ENCODE measurements around the gene APOA1.
A peak's percentile ranks its signal among the peaks of the same experiment; 100 is the strongest.

Gene APOA1

DNA sequence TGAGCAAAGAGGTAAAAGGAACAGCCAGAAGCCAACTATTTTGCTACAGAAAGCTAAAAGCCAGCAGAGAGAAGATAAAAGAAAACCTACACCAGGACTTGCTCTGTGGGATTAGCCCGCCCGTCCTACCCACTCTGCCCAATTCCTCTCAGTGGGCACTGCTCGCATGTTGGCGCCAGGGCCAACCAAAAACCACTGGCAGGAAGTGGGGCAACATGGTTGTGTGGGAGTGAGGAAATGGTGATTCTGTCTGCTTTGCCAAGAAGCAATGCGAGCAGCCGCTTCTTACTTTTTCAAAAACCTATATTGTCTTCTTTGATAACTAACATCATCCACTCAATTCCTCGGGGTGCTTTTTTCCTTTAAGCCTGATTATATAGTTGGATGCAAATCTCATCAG is 14.2 kb upstream of the APOA1 start:
- peak; percentile 51 for FAIRE-seq
- TF ChIP-seq TAF1 (IDR thresholded peaks at IDR 0.05; ENCODE audit: low read depth, low read length) (no peak), POLR2AphosphoS5 (IDR thresholded peaks at IDR 0.05; ENCODE audit: low read depth, low read length) (no peak), POU2F2 (IDR thresholded peaks at IDR 0.05; ENCODE audit: low read depth, low read length) (no peak), POLR2A (IDR thresholded peaks at IDR 0.05; ENCODE audit: low read depth, low read length) (no peak), SPI1 (IDR thresholded peaks at IDR 0.05; ENCODE audit: low read depth, low read length) (no peak), PAX5 (IDR thresholded peaks at IDR 0.05; ENCODE audit: insufficient read depth, low read length, severe bottlenecking) (no peak)
- no peak for DNase-seq (ENCODE audit: insufficient read length, low spot score)

DNA sequence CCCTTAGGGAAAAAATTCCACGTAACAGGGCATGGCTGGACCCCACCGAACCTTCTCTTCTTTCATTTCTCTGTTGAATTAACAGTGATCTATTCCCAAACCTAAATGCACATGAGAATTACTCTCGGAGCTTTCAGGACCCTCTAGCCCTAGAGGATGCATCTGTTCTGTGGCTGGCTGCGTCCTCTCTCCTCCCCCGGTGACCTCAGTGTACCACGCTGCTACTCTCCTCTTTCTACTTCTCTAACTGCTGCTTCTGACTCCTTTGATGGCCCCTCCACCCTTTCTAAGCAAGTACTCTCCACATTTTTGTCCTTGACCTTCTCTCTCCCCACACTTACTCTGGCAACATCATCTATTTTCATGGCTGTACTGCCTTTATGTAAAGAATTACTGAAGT is 12.1 kb upstream of the APOA1 start:
- FAIRE-seq (no peak), DNase-seq (ENCODE audit: insufficient read length, low spot score) (no peak)
- TF ChIP-seq POU2F2 (IDR thresholded peaks at IDR 0.05; ENCODE audit: low read depth, low read length), result no peak
- TF ChIP-seq POLR2A (IDR thresholded peaks at IDR 0.05; ENCODE audit: low read depth, low read length), result no peak
- TF ChIP-seq SPI1 (IDR thresholded peaks at IDR 0.05; ENCODE audit: low read depth, low read length), result no peak
- no peak for TF ChIP-seq TAF1 (IDR thresholded peaks at IDR 0.05; ENCODE audit: low read depth, low read length)
- no peak for TF ChIP-seq PAX5 (IDR thresholded peaks at IDR 0.05; ENCODE audit: insufficient read depth, low read length, severe bottlenecking)
- TF ChIP-seq POLR2AphosphoS5 (IDR thresholded peaks at IDR 0.05; ENCODE audit: low read depth, low read length), result no peak

DNA sequence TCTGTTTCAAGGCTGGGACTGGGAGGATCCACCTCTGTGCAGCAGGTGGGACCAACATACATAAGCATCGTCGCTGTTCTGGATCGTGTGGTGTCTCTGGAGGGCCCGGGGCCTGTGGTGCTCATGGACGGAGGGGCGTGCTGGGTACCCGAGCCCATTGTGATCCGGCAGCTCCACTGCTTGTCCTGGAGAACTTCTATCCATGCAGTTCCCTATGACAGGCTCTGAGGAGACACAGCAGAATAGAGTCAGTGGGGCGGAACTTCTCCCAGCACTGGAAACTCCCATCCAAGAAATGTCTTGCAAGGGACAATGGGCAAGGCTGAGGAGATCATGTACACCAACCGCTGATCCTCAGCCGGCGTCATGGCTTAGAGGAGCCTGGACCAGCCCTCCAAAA is 11.6 kb upstream of the APOA1 start:
- peak; percentile 78 for FAIRE-seq
- no peak for DNase-seq (ENCODE audit: insufficient read length, low spot score)
- no peak for TF ChIP-seq POLR2AphosphoS5 (IDR thresholded peaks at IDR 0.05; ENCODE audit: low read depth, low read length)
- no peak for TF ChIP-seq SPI1 (IDR thresholded peaks at IDR 0.05; ENCODE audit: low read depth, low read length)
- no peak for TF ChIP-seq POLR2A (IDR thresholded peaks at IDR 0.05; ENCODE audit: low read depth, low read length)
- no peak for TF ChIP-seq POU2F2 (IDR thresholded peaks at IDR 0.05; ENCODE audit: low read depth, low read length)
- TF ChIP-seq TAF1 (IDR thresholded peaks at IDR 0.05; ENCODE audit: low read depth, low read length), result no peak
- TF ChIP-seq PAX5 (IDR thresholded peaks at IDR 0.05; ENCODE audit: insufficient read depth, low read length, severe bottlenecking), result no peak

DNA sequence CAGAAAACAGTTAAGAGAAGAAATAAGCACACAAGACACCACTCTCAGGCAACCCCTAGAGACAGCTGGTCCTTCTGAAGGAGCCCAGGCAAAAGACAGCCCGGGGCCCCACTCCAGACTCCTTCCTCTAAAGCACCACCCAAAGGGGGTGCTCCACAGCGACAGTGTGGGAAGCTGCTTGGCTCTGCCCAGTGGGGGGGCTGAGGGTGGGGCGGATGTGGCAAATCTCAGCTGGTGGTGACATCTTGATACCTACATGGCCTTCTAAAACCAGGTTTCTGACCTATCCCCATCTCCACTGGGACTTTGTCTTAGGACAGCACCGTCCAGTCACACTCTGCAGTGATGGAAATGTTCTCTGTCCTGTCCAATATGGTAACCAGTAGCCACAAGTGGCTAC is 10.2 kb upstream of the APOA1 start:
- DNase-seq (ENCODE audit: insufficient read length, low spot score), result no peak
- FAIRE-seq, result no peak
- no peak for TF ChIP-seq POU2F2 (IDR thresholded peaks at IDR 0.05; ENCODE audit: low read depth, low read length)
- no peak for TF ChIP-seq PAX5 (IDR thresholded peaks at IDR 0.05; ENCODE audit: insufficient read depth, low read length, severe bottlenecking)
- TF ChIP-seq POLR2A (IDR thresholded peaks at IDR 0.05; ENCODE audit: low read depth, low read length), result no peak
- no peak for TF ChIP-seq SPI1 (IDR thresholded peaks at IDR 0.05; ENCODE audit: low read depth, low read length)
- no peak for TF ChIP-seq TAF1 (IDR thresholded peaks at IDR 0.05; ENCODE audit: low read depth, low read length)

DNA sequence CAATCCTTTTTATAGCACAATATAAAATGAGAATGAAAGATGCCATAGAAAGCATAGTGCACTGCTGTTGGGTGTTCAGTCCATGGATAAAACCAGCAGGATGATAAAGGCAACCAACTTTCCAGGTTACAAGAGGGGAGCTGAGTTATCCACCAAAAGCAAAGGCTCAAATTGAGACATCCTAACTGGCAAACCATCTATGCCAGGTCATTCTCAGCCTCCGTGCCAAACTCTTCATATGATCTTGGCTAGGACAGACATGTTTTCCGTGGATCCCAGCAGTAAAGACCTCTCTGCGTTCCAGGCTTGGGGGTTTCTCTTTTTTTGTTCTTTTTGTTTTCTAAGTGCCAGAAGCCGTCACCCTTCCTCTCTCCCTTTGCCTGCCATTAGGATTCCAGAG is 7.3 kb upstream of the APOA1 start:
- DNase-seq (ENCODE audit: insufficient read length, low spot score), result no peak
- TF ChIP-seq TAF1 (IDR thresholded peaks at IDR 0.05; ENCODE audit: low read depth, low read length), result no peak
- no peak for TF ChIP-seq POU2F2 (IDR thresholded peaks at IDR 0.05; ENCODE audit: low read depth, low read length)
- no peak for TF ChIP-seq POLR2A (IDR thresholded peaks at IDR 0.05; ENCODE audit: low read depth, low read length)
- no peak for TF ChIP-seq POLR2AphosphoS5 (IDR thresholded peaks at IDR 0.05; ENCODE audit: low read depth, low read length)
- TF ChIP-seq PAX5 (IDR thresholded peaks at IDR 0.05; ENCODE audit: insufficient read depth, low read length, severe bottlenecking), result no peak
- TF ChIP-seq SPI1 (IDR thresholded peaks at IDR 0.05; ENCODE audit: low read depth, low read length), result no peak

DNA sequence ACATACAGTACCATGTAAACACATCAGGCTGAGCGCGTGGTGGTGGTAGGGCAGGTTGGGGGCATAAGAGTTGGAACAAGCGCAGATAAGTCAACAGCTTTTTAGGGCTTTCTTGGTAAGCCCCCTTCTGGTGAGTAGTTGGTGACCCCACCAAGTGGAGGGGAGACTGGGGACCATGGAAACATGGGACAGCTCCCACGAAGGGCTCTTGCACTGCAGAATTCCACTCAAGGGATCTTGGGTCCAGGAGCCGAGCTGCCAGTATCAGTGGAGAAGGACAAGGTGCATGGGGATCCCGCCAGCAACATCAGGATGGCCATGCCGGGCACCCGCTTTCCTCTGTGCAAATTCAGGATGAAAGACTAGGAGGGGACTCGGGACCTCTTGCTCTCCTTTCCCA is 6.2 kb upstream of the APOA1 start:
- FAIRE-seq (no peak), DNase-seq (ENCODE audit: insufficient read length, low spot score) (no peak)
- TF ChIP-seq POU2F2 (IDR thresholded peaks at IDR 0.05; ENCODE audit: low read depth, low read length), result no peak
- TF ChIP-seq PAX5 (IDR thresholded peaks at IDR 0.05; ENCODE audit: insufficient read depth, low read length, severe bottlenecking), result no peak
- no peak for TF ChIP-seq TAF1 (IDR thresholded peaks at IDR 0.05; ENCODE audit: low read depth, low read length)
- no peak for TF ChIP-seq POLR2AphosphoS5 (IDR thresholded peaks at IDR 0.05; ENCODE audit: low read depth, low read length)
- TF ChIP-seq POLR2A (IDR thresholded peaks at IDR 0.05; ENCODE audit: low read depth, low read length), result no peak
- TF ChIP-seq SPI1 (IDR thresholded peaks at IDR 0.05; ENCODE audit: low read depth, low read length), result no peak

More for the DNA sequence above, 7.3 kb upstream of the APOA1 start:
- FAIRE-seq, result no peak

DNA sequence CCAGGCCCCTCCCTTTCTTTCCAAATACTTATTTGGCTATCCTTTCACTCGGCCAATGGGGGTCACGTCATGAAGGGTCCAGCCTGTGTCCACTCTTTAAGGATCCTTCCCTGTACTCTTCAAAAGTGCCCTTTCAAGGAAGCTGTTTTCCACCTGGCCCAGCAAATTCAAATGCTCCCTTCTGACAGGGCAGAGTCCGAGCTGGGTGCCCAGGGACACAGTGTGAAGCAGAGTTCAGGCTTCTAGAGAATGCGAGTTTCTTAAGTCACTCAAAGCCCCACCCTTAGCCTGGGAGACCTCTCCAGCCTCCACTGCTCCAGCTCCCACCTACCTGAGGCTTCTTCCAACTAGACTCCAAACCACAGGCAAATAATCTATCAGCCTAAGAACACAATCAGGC is 5.5 kb upstream of the APOA1 start:
- DNase-seq (ENCODE audit: insufficient read length, low spot score) (no peak), FAIRE-seq (no peak)
- no peak for TF ChIP-seq PAX5 (IDR thresholded peaks at IDR 0.05; ENCODE audit: insufficient read depth, low read length, severe bottlenecking)
- TF ChIP-seq POLR2A (IDR thresholded peaks at IDR 0.05; ENCODE audit: low read depth, low read length), result no peak
- TF ChIP-seq POLR2AphosphoS5 (IDR thresholded peaks at IDR 0.05; ENCODE audit: low read depth, low read length), result no peak
- TF ChIP-seq SPI1 (IDR thresholded peaks at IDR 0.05; ENCODE audit: low read depth, low read length), result no peak
- TF ChIP-seq POU2F2 (IDR thresholded peaks at IDR 0.05; ENCODE audit: low read depth, low read length), result no peak
- no peak for TF ChIP-seq TAF1 (IDR thresholded peaks at IDR 0.05; ENCODE audit: low read depth, low read length)

DNA sequence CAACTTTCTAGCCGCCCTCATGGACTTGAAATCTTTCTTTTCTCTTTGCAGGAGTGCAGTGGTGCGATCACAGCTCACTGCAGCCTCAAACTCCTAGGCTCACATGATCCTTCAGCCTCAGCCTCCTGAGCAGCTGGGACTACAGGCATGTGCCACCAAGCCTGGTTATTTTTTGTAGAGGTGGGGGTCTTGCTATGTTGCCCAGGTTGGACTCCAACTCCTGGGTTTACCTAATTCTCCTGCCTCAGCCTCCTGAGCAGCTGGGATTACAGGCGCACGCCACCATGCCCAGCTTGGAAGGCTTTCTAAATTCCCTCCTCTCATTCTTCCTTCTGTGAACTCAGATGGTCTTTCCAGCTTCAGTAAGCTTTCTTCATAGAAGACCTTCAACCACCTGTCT is 4.7 kb upstream of the APOA1 start:
- DNase-seq (ENCODE audit: insufficient read length, low spot score) (no peak), FAIRE-seq (no peak)
- TF ChIP-seq POLR2AphosphoS5 (IDR thresholded peaks at IDR 0.05; ENCODE audit: low read depth, low read length) (no peak), POLR2A (IDR thresholded peaks at IDR 0.05; ENCODE audit: low read depth, low read length) (no peak), TAF1 (IDR thresholded peaks at IDR 0.05; ENCODE audit: low read depth, low read length) (no peak), SPI1 (IDR thresholded peaks at IDR 0.05; ENCODE audit: low read depth, low read length) (no peak), PAX5 (IDR thresholded peaks at IDR 0.05; ENCODE audit: insufficient read depth, low read length, severe bottlenecking) (no peak), POU2F2 (IDR thresholded peaks at IDR 0.05; ENCODE audit: low read depth, low read length) (no peak)

DNA sequence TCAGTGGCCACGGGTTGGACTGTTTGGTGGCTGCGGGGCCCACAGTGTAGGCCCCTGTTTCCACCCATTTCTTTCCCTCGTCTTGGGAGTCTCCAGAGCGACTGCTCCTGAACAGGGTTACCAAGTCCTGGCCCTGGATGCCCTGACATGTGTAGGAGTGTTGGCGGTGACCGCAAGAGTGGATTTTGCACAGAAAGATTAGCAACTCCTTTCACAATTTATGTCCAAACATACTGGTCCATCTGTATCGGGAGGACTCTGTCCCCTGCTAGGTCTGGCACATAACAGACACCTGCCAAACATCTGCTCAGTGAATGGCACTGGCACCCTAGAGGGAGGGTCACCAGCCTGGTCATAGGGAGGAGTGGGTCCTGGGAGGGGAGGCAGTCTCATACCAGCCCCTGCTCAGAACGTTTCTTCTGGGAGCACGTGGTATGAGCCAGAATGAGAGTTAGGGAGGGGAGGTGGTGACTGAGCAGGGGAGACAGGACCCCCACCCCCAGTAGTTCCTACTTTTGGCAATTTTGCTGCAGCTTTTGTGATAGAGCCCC is 3.4 kb upstream of the APOA1 start:
- DNase-seq (ENCODE audit: insufficient read length, low spot score) (no peak), FAIRE-seq (peak; percentile 13)
- TF ChIP-seq POU2F2 (IDR thresholded peaks at IDR 0.05; ENCODE audit: low read depth, low read length), result no peak
- TF ChIP-seq SPI1 (IDR thresholded peaks at IDR 0.05; ENCODE audit: low read depth, low read length), result no peak
- TF ChIP-seq PAX5 (IDR thresholded peaks at IDR 0.05; ENCODE audit: insufficient read depth, low read length, severe bottlenecking), result no peak
- TF ChIP-seq TAF1 (IDR thresholded peaks at IDR 0.05; ENCODE audit: low read depth, low read length), result no peak
- TF ChIP-seq POLR2AphosphoS5 (IDR thresholded peaks at IDR 0.05; ENCODE audit: low read depth, low read length), result no peak
- no peak for TF ChIP-seq POLR2A (IDR thresholded peaks at IDR 0.05; ENCODE audit: low read depth, low read length)

All from GM12891 (cell line).